Measurements from ENCODE around the gene GUCA2A.

GRCh38 chr1:42179900-42180329 lies 15.4 kb upstream of the GUCA2A start:
- TF ChIP-seq CTCF (IDR thresholded peaks at IDR 0.05; ENCODE audit: poor library complexity) (no peak), EZH2 (IDR thresholded peaks at IDR 0.05; ENCODE audit: borderline replicate concordance) (no peak), EZH2phosphoT487 (IDR thresholded peaks at IDR 0.05; ENCODE audit: low read depth, severe bottlenecking, unreplicated experiment) (no peak)
